Endothelial cell of umbilical vein (primary cell): Measurements from ENCODE around the gene KRTAP1-3. TPM values are rescaled to one million over a fixed set of nuclear protein-coding genes. Genes with fewer than 3 reads are reported as not detected.

Experiments
- BruUV-seq: library from RNA; stranded (reverse); fragments of 400-500 nt; replicated peaks from 2 replicates; lab custom pipeline; 2021; lab: Mats Ljungman, UMichigan
- CTCF ChIA-PET: fragments of 300-600, 350-600 bp; sonication (Branson Sonifier 250); formaldehyde crosslinking; loops from one replicate; lab custom pipeline; 2021; ENCODE audit warnings: antibody characterized with exemption, inconsistent platforms; lab: Charles Lee
- POLR2A ChIA-PET: fragments of 300-600, 350-600 bp; sonication (Branson Sonifier 250); formaldehyde crosslinking; loops from one replicate; lab custom pipeline; 2021; ENCODE audit warnings: antibody characterized with exemption, inconsistent platforms; lab: Charles Lee
- DNase-seq: peaks from one replicate; pipeline ENCODE4 v3.0.0-alpha.2; 2011; ENCODE audit warnings: low read depth, low spot score
- FAIRE-seq: peaks from 2 replicates; lab custom pipeline; 2011; peaks lifted over from hg19 to GRCh38; lab: Jason Lieb, UNC
- H2AFZ ChIP-seq: 2 replicates; pipeline ENCODE4 v1.6.0; 2012; ENCODE audit warnings: low read depth, low read length, control low read depth, inconsistent platforms
- H3K27ac ChIP-seq: 2 replicates; pipeline ENCODE4 v1.5.1; 2011; ENCODE audit warnings: low read depth, mild to moderate bottlenecking, control low read depth, low read length, moderate library complexity; ENCODE audit not compliant: insufficient read depth
- H3K27me3 ChIP-seq, 2 experiments: 2 replicates each; pipeline versions ENCODE4 v1.6.0 to v1.6.1; 2011; ENCODE audit warnings: low read length in 2 of 2, mixed read lengths in 1 of 2; ENCODE audit not compliant: control insufficient read depth in 2 of 2, insufficient read depth in 2 of 2
- H3K36me3 ChIP-seq, 2 experiments: 2 replicates in 1 of 2; 3 replicates in 1 of 2; pipeline ENCODE4 v1.5.1; 2011; ENCODE audit warnings: low read length in 2 of 2, mild to moderate bottlenecking in 1 of 2, moderate library complexity in 1 of 2; ENCODE audit not compliant: control insufficient read depth in 2 of 2, insufficient read depth in 2 of 2; ENCODE audit errors: extremely low read depth in 1 of 2
- H3K4me1 ChIP-seq: 3 replicates; pipeline ENCODE4 v1.5.1; 2011; ENCODE audit warnings: mild to moderate bottlenecking, low read length; ENCODE audit not compliant: control insufficient read depth, insufficient read depth; ENCODE audit errors: extremely low read depth
- H3K4me2 ChIP-seq: 2 replicates; pipeline ENCODE4 v1.6.1; 2011; ENCODE audit warnings: low read length, control low read depth, mixed read lengths; ENCODE audit not compliant: insufficient read depth
- H3K4me3 ChIP-seq, 3 experiments: fragments of 200-600 bp in 1 of 3; sonication (generic), shearing (Covaris generic) in 1 of 3; replicated peaks in 1 of 3; 2 replicates each; pipeline ENCODE4 v1.5.1; 2011 to 2016; ENCODE audit warnings: control low read depth in 3 of 3, low read length in 3 of 3, mild to moderate bottlenecking in 2 of 3, inconsistent platforms in 1 of 3, low read depth in 1 of 3, moderate library complexity in 1 of 3; ENCODE audit not compliant: insufficient read depth in 1 of 3
- H3K79me2 ChIP-seq: 2 replicates; pipeline ENCODE4 v1.6.0; 2012; ENCODE audit warnings: low read length, inconsistent platforms; ENCODE audit not compliant: control insufficient read depth, insufficient read depth
- H3K9ac ChIP-seq: replicated peaks from 2 replicates; pipeline ENCODE3; 2011; ENCODE audit warnings: low read length, control low read depth; ENCODE audit not compliant: insufficient read depth; ENCODE audit errors: extremely low read depth
- H3K9me1 ChIP-seq: replicated peaks from 3 replicates; pipeline ENCODE4 v1.6.0; 2011; ENCODE audit warnings: mild to moderate bottlenecking, low read length; ENCODE audit not compliant: control insufficient read depth, insufficient read depth; ENCODE audit errors: extremely low read depth
- H3K9me3 ChIP-seq: replicated peaks from 2 replicates; pipeline ENCODE4 v1.5.1; 2012; ENCODE audit warnings: low read length, inconsistent platforms; ENCODE audit not compliant: control insufficient read depth, insufficient read depth
- H4K20me1 ChIP-seq: replicated peaks from 2 replicates; pipeline ENCODE3; 2011; ENCODE audit warnings: mild to moderate bottlenecking, low read length; ENCODE audit not compliant: control insufficient read depth, insufficient read depth; ENCODE audit errors: extremely low read depth
- CTCF ChIP-seq, 2 donors: IDR thresholded peaks; 1 replicate in 1 of 2; 2 replicates in 1 of 2; pipeline ENCODE4 v1.5.1; 2011; ENCODE audit warnings: low read length in 2 of 2, mild to moderate bottlenecking in 2 of 2, moderate library complexity in 2 of 2, control low read depth in 1 of 2, inconsistent platforms in 1 of 2, low read depth in 1 of 2; ENCODE audit not compliant: insufficient read depth in 1 of 2; ENCODE audit errors: extremely low read depth in 1 of 2
- EZH2 ChIP-seq: IDR thresholded peaks from 2 replicates; pipeline ENCODE4 v1.6.1; 2012; ENCODE audit warnings: borderline replicate concordance, low read depth, mild to moderate bottlenecking, moderate library complexity, low read length, inconsistent platforms; ENCODE audit not compliant: severe bottlenecking
- FOS ChIP-seq: IDR thresholded peaks from 2 replicates; pipeline ENCODE4 v1.6.1; 2011; ENCODE audit warnings: mild to moderate bottlenecking, low read length, moderate library complexity, borderline replicate concordance; ENCODE audit not compliant: insufficient read depth
- GATA2 ChIP-seq: IDR thresholded peaks from 2 replicates; pipeline ENCODE4 v1.7.0; 2011; ENCODE audit warnings: low read depth, mild to moderate bottlenecking, moderate library complexity, mixed read lengths, low read length; ENCODE audit not compliant: insufficient read length, insufficient read depth
- JUN ChIP-seq: IDR thresholded peaks from 2 replicates; pipeline ENCODE4 v1.6.1; 2011; ENCODE audit warnings: borderline replicate concordance, low read depth; ENCODE audit not compliant: insufficient read length, insufficient read depth
- MYC ChIP-seq: IDR thresholded peaks from one replicate; pipeline ENCODE4 v1.6.1; 2011; ENCODE audit warnings: mild to moderate bottlenecking, low read depth, low read length
- POLR2A ChIP-seq: IDR thresholded peaks from 2 replicates; pipeline ENCODE4 v1.6.1; 2012; ENCODE audit warnings: low read depth, mild to moderate bottlenecking, control low read depth, low read length
- POLR2AphosphoS5 ChIP-seq: IDR thresholded peaks from 2 replicates; pipeline ENCODE4 v1.6.1; 2012; ENCODE audit warnings: low read depth, mild to moderate bottlenecking, control low read depth, low read length, moderate library complexity; ENCODE audit not compliant: insufficient read depth
- dilution Hi-C: fragments of 300-500 bp; cut with MboI; formaldehyde crosslinking; loops from one replicate; pipeline ENCODE4 v1.15.0; 2019; ENCODE audit warnings: low sequenced_read_pairs; ENCODE audit not compliant: extremely low pct_ligation_motif_present
- intact Hi-C: fragments of 100-400 bp; cut with micrococcal nuclease; formaldehyde crosslinking; loops from one replicate; pipeline ENCODE4 v1.10.0; 2022
- polyA plus RNA-seq, 4 experiments: library from polyadenylated mRNA; depleted of rRNA in 3 of 4; stranded (reverse) in 3 of 4; unstranded in 1 of 4; fragments of >200 nt; gene quantifications; 2 replicates each; pipeline versions ENCODE4 v1.2.1 to v1.2.3, GENCODE V29; 2011 to 2012; ENCODE audit warnings: missing spikeins in 1 of 4
- total RNA-seq: library from RNA; stranded (reverse); gene quantifications from 2 replicates; pipeline ENCODE4 v1.2.3, GENCODE V29; 2021
- TF ChIP-seq, protein P1 (sequence below): IDR thresholded peaks from 2 replicates; pipeline ENCODE4 v1.6.1; 2011; ENCODE audit not compliant: insufficient read depth, insufficient read length

Gene KRTAP1-3
- total and polyA plus RNA-seq, 2 donors (not counting 3 experiments of a cell fraction or from before 2014, with no cell fraction given): not detected

DNA sequence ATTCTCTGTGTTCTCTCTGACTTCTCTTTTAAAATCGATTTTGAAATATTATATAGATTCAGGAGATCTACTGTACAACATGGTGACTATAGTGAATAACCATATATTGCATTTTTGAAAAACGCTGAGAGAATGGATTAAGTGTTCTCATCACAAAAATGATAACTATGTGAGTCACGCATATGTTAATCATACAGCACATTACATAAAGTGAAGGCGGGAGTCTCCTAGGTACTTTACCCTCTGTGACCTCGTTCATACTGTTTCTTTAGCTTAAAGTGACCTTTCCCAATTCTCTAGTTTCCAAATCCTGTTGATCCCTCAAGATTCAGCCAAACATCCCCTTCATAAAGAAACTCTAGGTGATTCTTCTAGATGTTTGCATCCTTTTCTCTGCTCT lies 31.9 kb downstream of the KRTAP1-3 start:
- dilution Hi-C loops (no loop called here), intact Hi-C loops (no loop called here)
- DNase-seq: no peak
- Histone ChIP-seq H3K9me3 (no peaks in the 10 kb centered on the region), H3K9ac (no peak overlapping the region), H3K9me1 (no peaks in the 10 kb centered on the region), H2AFZ (no peak overlapping the region), H3K4me3 (no peak overlapping the region), H3K27me3 (no peaks in the 10 kb centered on the region), H3K36me3 (no peaks in the 10 kb centered on the region), H3K4me2 (no peak overlapping the region), H3K27ac (no peak overlapping the region), H4K20me1 (no peaks in the 10 kb centered on the region), H3K79me2 (no peaks in the 10 kb centered on the region), H3K4me1 (no peaks in the 10 kb centered on the region)
- no peak for FAIRE-seq
- TF ChIP-seq, protein P1, sequence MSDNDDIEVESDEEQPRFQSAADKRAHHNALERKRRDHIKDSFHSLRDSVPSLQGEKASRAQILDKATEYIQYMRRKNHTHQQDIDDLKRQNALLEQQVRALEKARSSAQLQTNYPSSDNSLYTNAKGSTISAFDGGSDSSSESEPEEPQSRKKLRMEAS: no peak
- no peak for TF ChIP-seq POLR2AphosphoS5
- TF ChIP-seq POLR2A: no peak
- no peak for TF ChIP-seq MYC
- TF ChIP-seq JUN: no peak
- no peak for TF ChIP-seq FOS
- TF ChIP-seq CTCF (IDR thresholded peaks at IDR 0.05; ENCODE audit: extremely low read depth in 1 of 2, insufficient read depth in 1 of 2, low read depth in 1 of 2, low read length in 2 of 2): no peak
- TF ChIP-seq GATA2: no peak
- TF ChIP-seq EZH2: no peak
- ChIA-PET CTCF (no interaction called here), POLR2A (no interaction called here)
- BruUV-seq: no TSS peak
